Heart right ventricle (tissue), 16 donors: ENCODE measurements around the gene PRSS1. TPM values are rescaled to one million over a fixed set of nuclear protein-coding genes. Genes with fewer than 3 reads are reported as not detected.

ENCODE experiments used
- ATAC-seq, 8 donors: fragments of 200-7000 bp; cut with Tn5 transposase; one replicate each; pipeline ENCODE4 v1.9.1; 2020; ENCODE audit warnings: mild to moderate bottlenecking in 8 of 8, moderate library complexity in 8 of 8, moderate number of reproducible peaks in 1 of 8
- DNase-seq, 2 donors: peaks; one replicate each; pipeline ENCODE4 v3.0.0-alpha.2; 2020
- H3K27ac ChIP-seq, 10 donors: fragments of 200-600 bp; sonication (generic) in 2 of 10; one replicate each; pipeline versions ENCODE4 v1.5.0 to v1.8.0; 2020 to 2022; ENCODE audit warnings: mild to moderate bottlenecking in 3 of 10
- H3K27me3 ChIP-seq, 7 donors: fragments of 200-600 bp; one replicate each; pipeline ENCODE4 v1.8.0; 2021 to 2022; ENCODE audit warnings: mild to moderate bottlenecking in 2 of 7
- H3K36me3 ChIP-seq, 9 donors: fragments of 200-600 bp; sonication (generic) in 1 of 9; one replicate each; pipeline versions ENCODE4 v1.5.0 to v1.8.0; 2020 to 2022; ENCODE audit warnings: mild to moderate bottlenecking in 2 of 9
- H3K4me1 ChIP-seq, 9 donors: fragments of 200-600 bp; sonication (generic) in 1 of 9; one replicate each; pipeline versions ENCODE4 v1.5.0 to v1.8.0; 2020 to 2022; ENCODE audit warnings: mild to moderate bottlenecking in 4 of 9
- H3K4me3 ChIP-seq, 10 donors: fragments of 200-600 bp; sonication (generic) in 2 of 10; one replicate each; pipeline versions ENCODE4 v1.5.0 to v1.8.0; 2020 to 2022; ENCODE audit warnings: mild to moderate bottlenecking in 7 of 10, moderate library complexity in 2 of 10
- H3K9me3 ChIP-seq, 11 donors: fragments of 200-600 bp in 10 of 11; sonication (generic) in 2 of 11; one replicate each; pipeline versions ENCODE4 v1.5.0 to v1.8.0; 2013 to 2022; ENCODE audit warnings: mild to moderate bottlenecking in 2 of 11, control low read depth in 1 of 11, moderate library complexity in 1 of 11
- CTCF ChIP-seq, 9 donors: fragments of 200-600 bp; sonication (generic) in 2 of 9; IDR thresholded peaks; one replicate each; pipeline versions ENCODE4 v1.5.0 to v1.8.0; 2021 to 2022; ENCODE audit warnings: antibody characterized with exemption in 9 of 9, mild to moderate bottlenecking in 5 of 9, moderate library complexity in 1 of 9
- WGBS, 2 donors: extraction: QIAGEN DNeasy Blood & Tissue Kit; methylation state at CpG; one replicate each; pipeline ENCODE4 v1.1.7; 2013; ENCODE audit warnings: inconsistent platforms in 1 of 2; 5-methylcytosine and 5-hydroxymethylcytosine counted together
- intact Hi-C, 10 donors: fragments of 100-400 bp; cut with DNase I; formaldehyde crosslinking; loops; one replicate each; pipeline versions ENCODE4 v1.11.1 to v1.14.2; 2022
- polyA plus RNA-seq, 2 donors: library from polyadenylated mRNA; stranded (reverse); fragments of 200-250 nt; gene quantifications; one replicate each; pipeline ENCODE4 v1.2.3, GENCODE V29; 2013
- total RNA-seq, 10 donors: library from RNA; stranded (reverse); fragmentation: NEBNext Ultra II Directional in 3 of 10; extraction: Animal tissue kit (Norgen Biotek cat#: 25700) in 3 of 10; gene quantifications; one replicate each; pipeline versions ENCODE4 v1.2.1 to v1.2.4, GENCODE V29; 2021 to 2023
- donor health status: Arrhythmogenic right ventricular cardiomyopathy.
- donor health status: ischemic (EF 13 %, LVEDD 7.1; RV severe dilation, severe dysfunction).
- donor health status: healthy with polysubstance abuse.
- donor health status: DM: no; HTN: yes; CAD: no.
- donor health status: DM: no; HTN: no; CAD: no.
- donor health status: ischemic (EF 25% LVEDD 6.9; RV normal size, moderate dysfunction).
- donor health status: ischemic (EF 25% LVEDD 5.7; RV mildly dilated, moderate dysfunction).
- donor health status: healthy.
- donor health status: DM: yes; HTN: yes; CAD: no.
- donor health status: Ischemic cardiomyopathy.
- donor health status: ischemic (EF 35%, LVEDD 5.7; RV mildly dilated, moderate dysfunction).
- donor health status: nonischemic (EF 11% LVEDD 7.7; RV severe dilation, severe dysfunction).
- donor health status: DM: yes; HTN: yes; CAD: no.
- donor health status: PGD.
- donor health status: ischemic (EF 29% LVEDD 5.4; RV normal size, mild dysfunction).
- donor health status: nonischemic (EF 23%, LVEDD 6.1; RV moderate dilation, normal function).

Gene PRSS1
- total and polyA plus RNA-seq, 12 donors, result 0.75 to 4.3 (median 3.7) TPM; not detected in 4

- no peak for DNase-seq
- Histone ChIP-seq H3K4me3 (no peak overlapping the region), H3K27ac (peak overlapping the region in 1 of 10 donors; percentile 47)
Observed at GRCh38 chr7:142801601-142802295, 52.5 kb downstream of the PRSS1 start.

GRCh38 chr7:142802301-142802700 is 53.0 kb downstream of the PRSS1 start:
- peaks cover 0 to 3% (median 0%) of the 10 kb centered on the region in 9 donors for H3K36me3 ChIP-seq
- DNase-seq, result no peak
- WGBS, 2 donors, result 68 to 77% methylated on average over 3 of the region's 3 CpGs
- peaks cover 8 to 72% (median 35%) of the 10 kb centered on the region in 7 donors for H3K27me3 ChIP-seq
- H3K4me1 ChIP-seq, result peaks cover under 1 to 11% (median 6%) of the 10 kb centered on the region in 9 donors
- H3K4me3 ChIP-seq, result no peak overlapping the region
- TF ChIP-seq CTCF (IDR thresholded peaks at IDR 0.05), result no peak
- H3K27ac ChIP-seq, result peak overlapping the region in 1 of 10 donors; percentile 47
- H3K9me3 ChIP-seq, result no peaks in the 10 kb centered on the region
- no peak for ATAC-seq
- intact Hi-C loops, result no loop called here

More at GRCh38 chr7:142801601-142802295, 52.5 kb downstream of the PRSS1 start:
- peaks cover 0 to 3% (median 0%) of the 10 kb centered on the region in 9 donors for H3K36me3 ChIP-seq
- TF ChIP-seq CTCF (IDR thresholded peaks at IDR 0.05), result no peak
- 85 to 86% methylated on average over 8 of the region's 8 CpGs for WGBS, 2 donors
- H3K27me3 ChIP-seq, result peaks cover 14 to 74% (median 40%) of the 10 kb centered on the region in 7 donors
- intact Hi-C loops, result no loop called here
- peaks cover 6 to 17% (median 11%) of the 10 kb centered on the region in 9 donors for H3K4me1 ChIP-seq
- no peak for ATAC-seq
- no peaks in the 10 kb centered on the region for H3K9me3 ChIP-seq

Other genes with a start within 250 kb of the PRSS1 start
- gene PRSS2, start 21.5 kb downstream of the PRSS1 start, total RNA-seq, result 1 to 10 TPM in 7 of 10 donors, not detected in 3; 5.8 to 8.2 (median 6.6) TPM
- under 1 TPM in 1 of 2 donors, not detected in 1; 0.93 TPM for gene PRSS2, start 21.5 kb downstream of the PRSS1 start, polyA plus RNA-seq
- gene EPHB6, start 105.6 kb downstream of the PRSS1 start, total RNA-seq, result 1 to 10 TPM in 8 of 10 donors, under 1 TPM in 2; 0.55 to 5.4 (median 2.6) TPM
- 10 to 100 TPM in 1 of 2 donors, 1 to 10 TPM in 1; 1.9 to 14.9 TPM for gene EPHB6, start 105.6 kb downstream of the PRSS1 start, polyA plus RNA-seq
- gene TRPV6, start 136.3 kb downstream of the PRSS1 start, total RNA-seq, result not detected
- gene TRPV6, start 136.3 kb downstream of the PRSS1 start, polyA plus RNA-seq, result under 1 TPM in 1 of 2 donors, not detected in 1; 0.03 TPM
- not detected for gene TRPV5, start 184.3 kb downstream of the PRSS1 start, total RNA-seq
- not detected for gene TRPV5, start 184.3 kb downstream of the PRSS1 start, polyA plus RNA-seq
- gene LLCFC1, start 190.0 kb downstream of the PRSS1 start, total RNA-seq, result not detected
- not detected for gene LLCFC1, start 190.0 kb downstream of the PRSS1 start, polyA plus RNA-seq
- 1 to 10 TPM in 2 of 10 donors, under 1 TPM in 5, not detected in 3; 0.09 to 1.3 (median 0.65) TPM for gene KEL, start 212.9 kb downstream of the PRSS1 start, total RNA-seq
- gene KEL, start 212.9 kb downstream of the PRSS1 start, polyA plus RNA-seq, result under 1 TPM; 0.04 to 0.37 TPM